Spleen (tissue), 11 donors: ENCODE data around the gene ERN2. TPM values are rescaled to one million over a fixed set of nuclear protein-coding genes. Genes with fewer than 3 reads are reported as not detected.
A peak's percentile ranks its signal among the peaks of the same experiment; 100 is the strongest.

Experiments
- DNase-seq: peaks from one replicate; pipeline ENCODE4 v3.0.0-alpha.2; 2020
- H3K27ac ChIP-seq, 8 donors: fragments of 200-600 bp; sonication (generic) in 7 of 8; 1 replicate in 4 of 8; 2 replicates in 4 of 8; pipeline versions ENCODE4 v1.5.0 to v1.8.0; 2016 to 2021; ENCODE audit warnings: inconsistent platforms in 4 of 8, mild to moderate bottlenecking in 4 of 8, moderate library complexity in 1 of 8
- H3K27me3 ChIP-seq, 7 donors: fragments of 200-600 bp; sonication (generic) in 6 of 7; replicated peaks in 1 of 7; 1 replicate in 4 of 7; 2 replicates in 3 of 7; pipeline versions ENCODE4 v1.5.0 to v1.8.0; 2016 to 2021; ENCODE audit warnings: inconsistent platforms in 3 of 7, mild to moderate bottlenecking in 1 of 7
- H3K36me3 ChIP-seq, 6 donors: fragments of 200-600 bp; sonication (generic) in 5 of 6; 1 replicate in 4 of 6; 2 replicates in 2 of 6; pipeline versions ENCODE4 v1.5.0 to v1.8.0; 2016 to 2021; ENCODE audit warnings: inconsistent platforms in 2 of 6
- H3K4me1 ChIP-seq, 6 donors: fragments of 200-600 bp; sonication (generic) in 5 of 6; 1 replicate in 3 of 6; 2 replicates in 3 of 6; pipeline versions ENCODE4 v1.5.0 to v1.8.0; 2016 to 2021; ENCODE audit warnings: inconsistent platforms in 3 of 6
- H3K4me3 ChIP-seq, 8 donors: fragments of 200-600 bp; sonication (generic) in 7 of 8; 1 replicate in 4 of 8; 2 replicates in 4 of 8; pipeline versions ENCODE4 v1.5.0 to v1.8.0; 2016 to 2021; ENCODE audit warnings: inconsistent platforms in 4 of 8, mild to moderate bottlenecking in 4 of 8, moderate library complexity in 2 of 8
- H3K9me3 ChIP-seq, 8 donors: fragments of 200-600 bp; sonication (generic) in 7 of 8; 1 replicate in 4 of 8; 2 replicates in 4 of 8; pipeline versions ENCODE4 v1.5.0 to v1.8.0; 2016 to 2021; ENCODE audit warnings: inconsistent platforms in 4 of 8
- POLR2A ChIP-seq, 3 donors: fragments of 450-650 bp; IDR thresholded peaks; one replicate each; pipeline ENCODE4 v1.5.1; 2017; ENCODE audit warnings: antibody characterized with exemption in 3 of 3, mild to moderate bottlenecking in 1 of 3
- POLR2AphosphoS5 ChIP-seq, 3 donors: sonication (generic); formaldehyde crosslinking; IDR thresholded peaks; one replicate each; pipeline ENCODE4 v1.5.1; 2017; ENCODE audit warnings: antibody characterized with exemption in 3 of 3
- WGBS, 5 donors: extraction: QIAGEN DNeasy Blood & Tissue Kit in 3 of 5; methylation state at CpG; one replicate each; pipeline versions ENCODE4 v1.1.5 to v1.1.7; 2013 to 2018; 5-methylcytosine and 5-hydroxymethylcytosine counted together
- intact Hi-C: fragments of 100-400 bp; cut with DNase I; formaldehyde crosslinking; loops from one replicate; pipeline ENCODE4 v1.15.0; 2023; ENCODE audit warnings: low total_unique reads
- polyA plus RNA-seq, 3 donors: library from polyadenylated mRNA; stranded (reverse); fragments of 200-250 nt; gene quantifications; one replicate each; pipeline ENCODE4 v1.2.1, GENCODE V29; 2013
- total RNA-seq, 7 donors: library from RNA; depleted of rRNA in 3 of 7; stranded (reverse); fragments of >200 nt in 3 of 7; fragmentation: NEBNext Ultra II Directional in 4 of 7; extraction: Animal tissue kit (Norgen Biotek cat#: 25700) in 4 of 7; gene quantifications; one replicate each; pipeline versions ENCODE4 v1.1.0 to v1.2.1, GENCODE V29; 2016 to 2021
- TF ChIP-seq, protein P1 (sequence below), 11 experiments: fragments of 200-600 bp in 7 of 11; fragments of 450-650 bp in 4 of 11; sonication (generic) in 4 of 11; IDR thresholded peaks in 8 of 11; conservative IDR thresholded peaks in 3 of 11; 1 replicate in 7 of 11; 2 replicates in 4 of 11; pipeline versions ENCODE4 v1.4.0 to v1.8.0; 2016 to 2021; ENCODE audit warnings: antibody characterized with exemption in 11 of 11, inconsistent platforms in 4 of 11, mild to moderate bottlenecking in 1 of 11
- donor health status: healthy with polysubstance abuse.
- donor health status: DM: no; HTN: no; CAD: no; lungs with moderate emphysema.
- donor health status: DM: no; HTN: no; CAD: no.
- donor health status: Bipolar disorder and iron deficiency.
- donor health status: healthy.
- donor health status: DM: no; HTN: no; CAD: no.
- donor health status: DM: yes; HTN: yes; CAD: no.

ERN2 gene
- total and polyA plus RNA-seq, 10 donors, result 0.05 TPM; not detected in 9

- WGBS, 5 donors, result 97 to 98% (median 97%) methylated on average over 16 of the region's 16 CpGs
- no peak for DNase-seq
- H3K9me3 ChIP-seq, result no peaks in the 10 kb centered on the region
- H3K27me3 ChIP-seq, result no peaks in the 10 kb centered on the region
- H3K4me1 ChIP-seq, result peaks cover 0 to 2% (median 0%) of the 10 kb centered on the region in 6 donors
- peaks cover 0 to 100% (median 62%) of the 10 kb centered on the region in 6 donors for H3K36me3 ChIP-seq
- H3K27ac ChIP-seq, result no peak overlapping the region
- intact Hi-C loops, result no loop called here
- H3K4me3 ChIP-seq, result no peak overlapping the region
- no peak for TF ChIP-seq POLR2A (IDR thresholded peaks at IDR 0.05)
- TF ChIP-seq, protein P1, sequence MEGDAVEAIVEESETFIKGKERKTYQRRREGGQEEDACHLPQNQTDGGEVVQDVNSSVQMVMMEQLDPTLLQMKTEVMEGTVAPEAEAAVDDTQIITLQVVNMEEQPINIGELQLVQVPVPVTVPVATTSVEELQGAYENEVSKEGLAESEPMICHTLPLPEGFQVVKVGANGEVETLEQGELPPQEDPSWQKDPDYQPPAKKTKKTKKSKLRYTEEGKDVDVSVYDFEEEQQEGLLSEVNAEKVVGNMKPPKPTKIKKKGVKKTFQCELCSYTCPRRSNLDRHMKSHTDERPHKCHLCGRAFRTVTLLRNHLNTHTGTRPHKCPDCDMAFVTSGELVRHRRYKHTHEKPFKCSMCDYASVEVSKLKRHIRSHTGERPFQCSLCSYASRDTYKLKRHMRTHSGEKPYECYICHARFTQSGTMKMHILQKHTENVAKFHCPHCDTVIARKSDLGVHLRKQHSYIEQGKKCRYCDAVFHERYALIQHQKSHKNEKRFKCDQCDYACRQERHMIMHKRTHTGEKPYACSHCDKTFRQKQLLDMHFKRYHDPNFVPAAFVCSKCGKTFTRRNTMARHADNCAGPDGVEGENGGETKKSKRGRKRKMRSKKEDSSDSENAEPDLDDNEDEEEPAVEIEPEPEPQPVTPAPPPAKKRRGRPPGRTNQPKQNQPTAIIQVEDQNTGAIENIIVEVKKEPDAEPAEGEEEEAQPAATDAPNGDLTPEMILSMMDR (IDR thresholded peaks at IDR 0.05 in 8 of 11, conservative IDR thresholded peaks at IDR 0.05 in 3 of 11), result no peak
Measured at GRCh38 chr16:23687034-23687808, 25.8 kb downstream of the ERN2 start.

- WGBS, 5 donors, result 92 to 98% (median 96%) methylated on average over 3 of the region's 3 CpGs
- Histone ChIP-seq H3K4me1 (peaks cover 0 to 37% (median 12%) of the 10 kb centered on the region in 6 donors), H3K27me3 (peaks cover 0 to 13% (median 0%) of the 10 kb centered on the region in 7 donors), H3K27ac (no peak overlapping the region), H3K4me3 (no peak overlapping the region), H3K36me3 (peaks cover 0 to 87% (median 35%) of the 10 kb centered on the region in 6 donors), H3K9me3 (no peaks in the 10 kb centered on the region)
- no peak for TF ChIP-seq POLR2AphosphoS5 (IDR thresholded peaks at IDR 0.05)
- intact Hi-C loops, result no loop called here
- no peak for DNase-seq
Measured at GRCh38 chr16:23683487-23683886, 29.5 kb downstream of the ERN2 start.

DNA sequence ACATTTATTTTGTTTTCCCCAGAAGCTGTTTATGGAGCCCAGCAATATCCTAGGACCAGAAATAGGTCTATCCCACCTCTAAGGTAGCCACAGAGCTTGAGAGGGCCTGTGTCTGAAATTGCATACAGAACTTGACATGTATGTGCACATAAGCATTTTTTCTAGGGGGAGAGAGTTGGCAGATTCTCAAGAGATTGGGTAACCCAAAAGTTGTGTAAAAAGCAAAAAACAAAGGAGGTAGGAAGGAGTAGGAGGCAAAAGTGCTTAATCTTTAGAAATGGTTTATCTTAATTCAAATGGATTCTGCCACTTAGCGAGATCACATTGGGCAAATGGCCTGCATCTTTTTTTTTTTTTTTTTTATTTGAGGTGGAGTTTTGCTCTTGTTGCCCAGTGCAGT, 30.8 kb downstream of the ERN2 start:
- Histone ChIP-seq H3K27ac (no peak overlapping the region), H3K36me3 (peaks cover 0 to 74% (median 22%) of the 10 kb centered on the region in 6 donors), H3K9me3 (no peaks in the 10 kb centered on the region), H3K4me1 (peaks cover 0 to 49% (median 19%) of the 10 kb centered on the region in 6 donors), H3K27me3 (peaks cover 0 to 13% (median 0%) of the 10 kb centered on the region in 7 donors), H3K4me3 (no peak overlapping the region)
- no peak for DNase-seq
- 67 to 95% (median 81%) methylated on average over 1 of the region's 1 CpG for WGBS, 5 donors
- TF ChIP-seq POLR2AphosphoS5 (IDR thresholded peaks at IDR 0.05) (no peak), POLR2A (IDR thresholded peaks at IDR 0.05) (no peak)
- TF ChIP-seq, protein P1 (IDR thresholded peaks at IDR 0.05 in 8 of 11, conservative IDR thresholded peaks at IDR 0.05 in 3 of 11), result no peak
- intact Hi-C loops, result no loop called here

DNA sequence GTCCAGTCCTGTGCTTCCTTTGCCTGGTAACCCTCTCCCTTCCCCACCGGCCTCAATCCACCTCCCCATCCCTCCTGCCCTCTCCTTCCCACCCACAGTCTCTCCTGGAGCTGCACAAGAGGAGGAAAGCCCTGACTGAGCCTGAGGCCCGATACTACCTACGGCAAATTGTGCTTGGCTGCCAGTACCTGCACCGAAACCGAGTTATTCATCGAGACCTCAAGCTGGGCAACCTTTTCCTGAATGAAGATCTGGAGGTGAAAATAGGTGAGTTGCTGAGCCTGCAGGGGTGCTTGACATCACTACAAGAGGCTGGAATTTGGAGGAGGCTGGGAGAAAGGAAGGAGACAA, 33.1 kb downstream of the ERN2 start:
- Histone ChIP-seq H3K4me1 (peaks cover 0 to 49% (median 19%) of the 10 kb centered on the region in 6 donors), H3K36me3 (peaks cover 0 to 69% (median 18%) of the 10 kb centered on the region in 6 donors), H3K9me3 (no peaks in the 10 kb centered on the region), H3K4me3 (peak overlapping the region in 4 of 8 donors; percentile 54 to 81 (median 64)), H3K27ac (peak overlapping the region in 1 of 8 donors; percentile 65), H3K27me3 (peaks cover 0 to 13% (median 0%) of the 10 kb centered on the region in 7 donors)
- no peak for TF ChIP-seq POLR2AphosphoS5 (IDR thresholded peaks at IDR 0.05)
- TF ChIP-seq, protein P1 (IDR thresholded peaks at IDR 0.05 in 8 of 11, conservative IDR thresholded peaks at IDR 0.05 in 3 of 11), result no peak
- no peak for DNase-seq
- intact Hi-C loops, result no loop called here
- WGBS, 5 donors, result 48 to 78% (median 54%) methylated on average over 5 to 6 of the region's 6 CpGs
